Activated naive CD8-positive, alpha-beta T cell treated with anti-CD3 and anti-CD28 coated beads for 36 hours (primary cell): ENCODE data around the gene RSL1D1. TPM values are rescaled to one million over a fixed set of nuclear protein-coding genes. Genes with fewer than 3 reads are reported as not detected.

Source experiments
- total RNA-seq, 2 experiments: library from RNA; stranded (reverse); gene quantifications; one replicate each; pipeline ENCODE4 v1.2.3, GENCODE V29; 2021

RSL1D1 gene
- total RNA-seq, 2 experiments from 2014 or later: 434 to 441 TPM

Other genes starting within 250 kb of the RSL1D1 start
- gene SNN, start 183.1 kb downstream of the RSL1D1 start, total RNA-seq: 10 to 100 TPM; 10.3 to 11.2 TPM
- 10 to 100 TPM; 24.5 to 27.3 TPM for gene TXNDC11, start 108.7 kb downstream of the RSL1D1 start, total RNA-seq
- gene ZC3H7A, start 54.3 kb downstream of the RSL1D1 start, total RNA-seq: 10 to 100 TPM; 54.1 to 57.9 TPM
- 100 to 1,000 TPM; 247 to 250 TPM for gene GSPT1, start 64.4 kb upstream of the RSL1D1 start, total RNA-seq
- 1 to 10 TPM; 6.2 to 6.9 TPM for gene NPIPB2, start 90.5 kb upstream of the RSL1D1 start, total RNA-seq
- not detected for gene TNFRSF17, start 113.7 kb upstream of the RSL1D1 start, total RNA-seq
- gene SNX29, start 125.2 kb upstream of the RSL1D1 start, total RNA-seq: 1 to 10 TPM; 6.7 to 7.3 TPM